ENCODE data around the gene OR56A5.

Gene OR56A5

GRCh38 chr11:5933116-5933515 lies 35.2 kb downstream of the OR56A5 start:
- H3K4me3 ChIP-seq (ENCODE audit: low read length), result no peak overlapping the region
- DNase-seq (ENCODE audit: low read depth), result no peak
- TF ChIP-seq CTCF (conservative IDR thresholded peaks at IDR 0.05; ENCODE audit: low read length), result no peak

GRCh38 chr11:5932671-5933070 lies 35.6 kb downstream of the OR56A5 start:
- no peak for DNase-seq (ENCODE audit: low read depth)
- H3K4me3 ChIP-seq (ENCODE audit: low read length), result no peak overlapping the region
- TF ChIP-seq CTCF (conservative IDR thresholded peaks at IDR 0.05; ENCODE audit: low read length), result no peak

- TF ChIP-seq CTCF (conservative IDR thresholded peaks at IDR 0.05; ENCODE audit: low read length), result no peak
- no peak overlapping the region for H3K4me3 ChIP-seq (ENCODE audit: low read length)
- DNase-seq (ENCODE audit: low read depth), result no peak
Measured at GRCh38 chr11:5931061-5931460, 37.2 kb downstream of the OR56A5 start.

- no peak for TF ChIP-seq CTCF (conservative IDR thresholded peaks at IDR 0.05; ENCODE audit: low read length)
- H3K4me3 ChIP-seq (ENCODE audit: low read length), result no peak overlapping the region
- no peak for DNase-seq (ENCODE audit: low read depth)
Measured at GRCh38 chr11:5930614-5931013, 37.7 kb downstream of the OR56A5 start.

- H3K4me3 ChIP-seq (ENCODE audit: low read length), result no peak overlapping the region
- no peak for TF ChIP-seq CTCF (conservative IDR thresholded peaks at IDR 0.05; ENCODE audit: low read length)
- no peak for DNase-seq (ENCODE audit: low read depth)
Measured at GRCh38 chr11:5929571-5930368, 38.5 kb downstream of the OR56A5 start.

- no peak for DNase-seq (ENCODE audit: low read depth)
- no peak overlapping the region for H3K4me3 ChIP-seq (ENCODE audit: low read length)
- no peak for TF ChIP-seq CTCF (conservative IDR thresholded peaks at IDR 0.05; ENCODE audit: low read length)
Measured at GRCh38 chr11:5928811-5929210, 39.5 kb downstream of the OR56A5 start.

- TF ChIP-seq CTCF (conservative IDR thresholded peaks at IDR 0.05; ENCODE audit: low read length), result no peak
Measured at GRCh38 chr11:5928271-5928670, 40.0 kb downstream of the OR56A5 start.

More at GRCh38 chr11:5928271-5928670, 40.0 kb downstream of the OR56A5 start:
- no peak overlapping the region for H3K4me3 ChIP-seq (ENCODE audit: low read length)
- no peak for DNase-seq (ENCODE audit: low read depth)

Measured in AG10803 (cell line).